ENCODE measurements around the gene PPP1R10. TPM values are rescaled to one million over a fixed set of nuclear protein-coding genes. Genes with fewer than 3 reads are reported as not detected.

The PPP1R10 gene
- total RNA-seq, 1 experiment from 2014 or later = 119 TPM

GRCh38 chr6:30564114-30564513 is 52.9 kb downstream of the PPP1R10 start:
- TF ChIP-seq, protein P1, sequence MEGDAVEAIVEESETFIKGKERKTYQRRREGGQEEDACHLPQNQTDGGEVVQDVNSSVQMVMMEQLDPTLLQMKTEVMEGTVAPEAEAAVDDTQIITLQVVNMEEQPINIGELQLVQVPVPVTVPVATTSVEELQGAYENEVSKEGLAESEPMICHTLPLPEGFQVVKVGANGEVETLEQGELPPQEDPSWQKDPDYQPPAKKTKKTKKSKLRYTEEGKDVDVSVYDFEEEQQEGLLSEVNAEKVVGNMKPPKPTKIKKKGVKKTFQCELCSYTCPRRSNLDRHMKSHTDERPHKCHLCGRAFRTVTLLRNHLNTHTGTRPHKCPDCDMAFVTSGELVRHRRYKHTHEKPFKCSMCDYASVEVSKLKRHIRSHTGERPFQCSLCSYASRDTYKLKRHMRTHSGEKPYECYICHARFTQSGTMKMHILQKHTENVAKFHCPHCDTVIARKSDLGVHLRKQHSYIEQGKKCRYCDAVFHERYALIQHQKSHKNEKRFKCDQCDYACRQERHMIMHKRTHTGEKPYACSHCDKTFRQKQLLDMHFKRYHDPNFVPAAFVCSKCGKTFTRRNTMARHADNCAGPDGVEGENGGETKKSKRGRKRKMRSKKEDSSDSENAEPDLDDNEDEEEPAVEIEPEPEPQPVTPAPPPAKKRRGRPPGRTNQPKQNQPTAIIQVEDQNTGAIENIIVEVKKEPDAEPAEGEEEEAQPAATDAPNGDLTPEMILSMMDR (IDR thresholded peaks at IDR 0.05; ENCODE audit: unreplicated experiment) = no peak
- intact Hi-C loops (cut with micrococcal nuclease; ENCODE audit: unreplicated experiment) = no loop called here
- no TSS peak for BruUV-seq (replicated peaks)
- no peak overlapping the region for H3K27ac Mint-ChIP-seq (ENCODE audit: unreplicated experiment)
- H3K4me1 Mint-ChIP-seq (ENCODE audit: low read depth, unreplicated experiment) = peaks cover 6% of the 10 kb centered on the region
- H3K9me3 Mint-ChIP-seq (ENCODE audit: low read depth, unreplicated experiment) = no peaks in the 10 kb centered on the region
- H3K36me3 Mint-ChIP-seq (ENCODE audit: insufficient read depth, unreplicated experiment) = peaks cover 28% of the 10 kb centered on the region
- H3K27me3 Mint-ChIP-seq (ENCODE audit: unreplicated experiment) = no peaks in the 10 kb centered on the region
- CTCF ChIA-PET = interaction anchor here (0.7 kb wide), 1 partner anchor 94 kb away, joined by 3 read pairs; no protein-coding TSS in a partner anchor
- H3K4me3 Mint-ChIP-seq (ENCODE audit: low read depth, unreplicated experiment) = no peak overlapping the region
- DNase-seq = no peak

DNA sequence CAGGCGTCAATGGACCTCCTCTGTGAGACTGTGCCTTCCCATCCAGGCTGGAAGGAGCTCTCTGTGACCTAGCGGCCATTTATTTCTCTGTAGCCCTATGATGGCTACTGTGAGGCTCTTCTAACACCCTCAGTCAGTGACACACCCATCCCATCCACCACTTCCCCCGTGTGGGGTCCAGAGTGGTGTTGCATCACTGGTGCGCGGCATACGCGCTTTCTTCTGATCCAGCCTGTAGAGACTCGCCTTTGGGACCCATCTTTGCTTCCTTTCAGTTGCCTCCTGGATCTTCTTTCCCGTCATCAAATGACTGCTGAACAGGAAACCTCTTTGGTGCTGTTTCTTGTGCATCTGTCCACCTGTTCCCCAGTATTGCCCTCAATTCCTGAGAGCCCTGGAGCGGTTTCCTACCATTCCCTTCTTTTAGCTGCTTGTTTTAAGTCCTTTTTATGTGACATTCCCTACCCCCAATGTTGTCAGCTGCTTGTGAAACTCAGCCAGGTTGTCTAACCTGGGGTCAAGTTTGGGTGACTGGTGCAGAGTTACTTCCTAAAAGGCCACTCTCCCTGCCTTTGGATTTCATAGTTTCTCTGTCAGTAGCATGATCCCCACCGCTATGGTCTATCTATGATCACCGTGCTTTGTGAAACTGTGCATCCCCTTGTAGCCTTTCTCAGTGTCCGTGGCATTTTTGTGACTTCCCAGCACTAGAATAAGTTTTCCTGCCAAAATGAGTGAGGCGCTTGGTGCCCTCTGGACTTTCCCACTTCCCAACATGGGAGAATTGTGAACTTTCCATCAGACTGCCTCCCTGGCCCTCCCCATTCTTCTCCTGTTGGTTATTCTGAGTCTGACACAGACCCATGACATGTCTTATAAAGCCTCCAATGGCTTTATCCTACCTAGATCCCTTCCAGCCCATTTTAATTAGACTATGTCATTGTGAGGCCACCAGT is 54.3 kb downstream of the PPP1R10 start:
- H3K4me3 Mint-ChIP-seq (ENCODE audit: low read depth, unreplicated experiment) = no peak overlapping the region
- CTCF ChIA-PET = no interaction called here
- no peak for DNase-seq
- no TSS peak for BruUV-seq (replicated peaks)
- H3K9me3 Mint-ChIP-seq (ENCODE audit: low read depth, unreplicated experiment) = no peaks in the 10 kb centered on the region
- H3K27me3 Mint-ChIP-seq (ENCODE audit: unreplicated experiment) = no peaks in the 10 kb centered on the region
- H3K4me1 Mint-ChIP-seq (ENCODE audit: low read depth, unreplicated experiment) = peaks cover 12% of the 10 kb centered on the region
- intact Hi-C loops (cut with micrococcal nuclease; ENCODE audit: unreplicated experiment) = no loop called here
- H3K36me3 Mint-ChIP-seq (ENCODE audit: insufficient read depth, unreplicated experiment) = peaks cover 35% of the 10 kb centered on the region
- H3K27ac Mint-ChIP-seq (ENCODE audit: unreplicated experiment) = no peak overlapping the region
- TF ChIP-seq, protein P1 (IDR thresholded peaks at IDR 0.05; ENCODE audit: unreplicated experiment) = no peak

DNA sequence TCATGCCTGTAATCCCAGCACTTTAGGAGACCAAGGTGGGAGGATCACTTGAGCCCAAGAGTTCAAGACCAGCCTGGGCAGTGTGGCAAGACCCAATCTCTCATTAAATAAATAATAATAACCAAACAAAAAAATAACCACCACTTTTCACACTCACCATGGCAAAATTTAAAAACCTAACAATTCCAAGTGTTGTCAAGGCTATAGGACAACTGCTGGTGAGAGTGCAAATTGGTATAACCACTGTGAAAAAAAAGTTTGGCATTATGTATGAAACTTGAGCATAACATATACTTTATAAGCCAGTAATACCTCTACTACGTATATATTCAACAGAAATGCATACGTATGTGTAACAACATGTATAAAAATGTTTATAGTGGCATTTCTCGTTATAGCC is 56.1 kb downstream of the PPP1R10 start:
- DNase-seq = no peak
- Mint-ChIP-seq H3K4me1 (ENCODE audit: low read depth, unreplicated experiment) (peaks cover 16% of the 10 kb centered on the region), H3K27ac (ENCODE audit: unreplicated experiment) (no peak overlapping the region), H3K36me3 (ENCODE audit: insufficient read depth, unreplicated experiment) (peaks cover 49% of the 10 kb centered on the region), H3K9me3 (ENCODE audit: low read depth, unreplicated experiment) (no peaks in the 10 kb centered on the region), H3K4me3 (ENCODE audit: low read depth, unreplicated experiment) (no peak overlapping the region), H3K27me3 (ENCODE audit: unreplicated experiment) (no peaks in the 10 kb centered on the region)
- TF ChIP-seq, protein P1 (IDR thresholded peaks at IDR 0.05; ENCODE audit: unreplicated experiment) = no peak
- intact Hi-C loops (cut with micrococcal nuclease; ENCODE audit: unreplicated experiment) = no loop called here
- BruUV-seq (replicated peaks) = no TSS peak
- CTCF ChIA-PET = no interaction called here

DNA sequence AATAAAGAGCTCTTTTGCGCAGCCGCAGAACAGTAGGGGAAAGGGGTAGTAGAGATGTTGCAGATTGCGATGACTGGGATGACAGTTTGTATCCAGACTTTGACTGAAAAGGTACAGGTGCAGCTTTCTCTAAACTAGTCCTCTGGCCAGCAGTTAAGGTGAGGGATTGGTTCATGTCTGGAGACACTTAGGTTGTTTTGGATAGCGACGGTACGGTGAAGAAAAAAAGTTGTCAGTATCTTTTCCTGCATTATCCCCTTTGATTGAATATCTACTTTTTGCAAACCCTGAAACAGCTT is 59.4 kb downstream of the PPP1R10 start:
- intact Hi-C loops (cut with micrococcal nuclease; ENCODE audit: unreplicated experiment) = no loop called here
- Mint-ChIP-seq H3K27ac (ENCODE audit: unreplicated experiment) (peak overlapping the region; percentile 97), H3K4me1 (ENCODE audit: low read depth, unreplicated experiment) (peaks cover 25% of the 10 kb centered on the region), H3K9me3 (ENCODE audit: low read depth, unreplicated experiment) (no peaks in the 10 kb centered on the region), H3K36me3 (ENCODE audit: insufficient read depth, unreplicated experiment) (peaks cover 56% of the 10 kb centered on the region), H3K27me3 (ENCODE audit: unreplicated experiment) (no peaks in the 10 kb centered on the region), H3K4me3 (ENCODE audit: low read depth, unreplicated experiment) (peak overlapping the region; percentile 91)
- TF ChIP-seq, protein P1 (IDR thresholded peaks at IDR 0.05; ENCODE audit: unreplicated experiment) = no peak
- no peak for DNase-seq
- TSS peak; percentile 49 for BruUV-seq (replicated peaks)
- CTCF ChIA-PET = interaction anchor here (0.5 to 2.8 kb wide), 3 partner anchors 13 to 33 kb away, joined by 4 to 8 read pairs (median 4); partner anchors contain the start of gene ABCF1

Data from Calu3 (cell line).